HG03571 (cell line): ENCODE data around the gene HIF1AN.

Experiments used
- ATAC-seq: cut with Tn5 transposase; IDR thresholded peaks from one replicate; pipeline ENCODE4 v1.9.1; 2021; ENCODE audit not compliant: unreplicated experiment

HIF1AN gene

GRCh38 chr10:100535715-100536353, at the start of gene HIF1AN:
HIF1AN (plus strand) TSS chr10:100535943; CDS start chr10:100535959, 16 bp downstream.
- ATAC-seq, result peak; percentile 99

- ATAC-seq, result no peak
Observed at GRCh38 chr10:100487529-100487928, 48.2 kb upstream of the HIF1AN start.

- no peak for ATAC-seq
Observed at GRCh38 chr10:100489396-100489795, 46.3 kb upstream of the HIF1AN start.

GRCh38 chr10:100490531-100490930, 45.2 kb upstream of the HIF1AN start:
- ATAC-seq, result no peak

- ATAC-seq, result no peak
Observed at GRCh38 chr10:100496567-100496966, 39.2 kb upstream of the HIF1AN start.

- no peak for ATAC-seq
Observed at GRCh38 chr10:100498059-100498458, 37.7 kb upstream of the HIF1AN start.

GRCh38 chr10:100501423-100501822, 34.3 kb upstream of the HIF1AN start:
- no peak for ATAC-seq

GRCh38 chr10:100502926-100503494, 32.7 kb upstream of the HIF1AN start:
- ATAC-seq, result no peak

- ATAC-seq, result no peak
Observed at GRCh38 chr10:100504096-100504495, 31.6 kb upstream of the HIF1AN start.

- ATAC-seq, result no peak
Observed at GRCh38 chr10:100505164-100505563, 30.6 kb upstream of the HIF1AN start.

- ATAC-seq, result no peak
Observed at GRCh38 chr10:100506596-100507356, 29.0 kb upstream of the HIF1AN start.

GRCh38 chr10:100507357-100507732, 28.4 kb upstream of the HIF1AN start:
- ATAC-seq, result no peak

- no peak for ATAC-seq
Observed at GRCh38 chr10:100508266-100508665, 27.5 kb upstream of the HIF1AN start.

GRCh38 chr10:100508691-100509150, 27.0 kb upstream of the HIF1AN start:
- ATAC-seq, result no peak

GRCh38 chr10:100509241-100509840, 26.4 kb upstream of the HIF1AN start:
- no peak for ATAC-seq

- ATAC-seq, result no peak
Observed at GRCh38 chr10:100510533-100511308, 25.0 kb upstream of the HIF1AN start.

GRCh38 chr10:100515612-100516011, 20.1 kb upstream of the HIF1AN start:
- ATAC-seq, result no peak

- ATAC-seq, result no peak
Observed at GRCh38 chr10:100516847-100517246, 18.9 kb upstream of the HIF1AN start.

- no peak for ATAC-seq
Observed at GRCh38 chr10:100518761-100519241, 16.9 kb upstream of the HIF1AN start.

- no peak for ATAC-seq
Observed at GRCh38 chr10:100519311-100520051, 16.3 kb upstream of the HIF1AN start, which contains the start of gene SEC31B. SEC31B (minus strand) TSS chr10:100519861; CDS start chr10:100516952, 2,909 bp downstream.
